Gastroesophageal sphincter (tissue), 3 donors: ENCODE results near the gene TRIP12.

Experiments
- CTCF ChIP-seq, 4 experiments: fragments of 200-600 bp in 2 of 4; fragments of 450-650 bp in 2 of 4; sonication (generic) in 1 of 4; IDR thresholded peaks; one replicate each; pipeline ENCODE4 v1.5.1; 2017 to 2019; ENCODE audit warnings: antibody characterized with exemption in 4 of 4, mild to moderate bottlenecking in 2 of 4, moderate library complexity in 2 of 4
- POLR2A ChIP-seq, 2 donors: fragments of 450-650 bp; IDR thresholded peaks; one replicate each; pipeline ENCODE4 v1.6.1; 2017; ENCODE audit warnings: antibody characterized with exemption in 2 of 2, mild to moderate bottlenecking in 2 of 2, moderate library complexity in 1 of 2

DNA sequence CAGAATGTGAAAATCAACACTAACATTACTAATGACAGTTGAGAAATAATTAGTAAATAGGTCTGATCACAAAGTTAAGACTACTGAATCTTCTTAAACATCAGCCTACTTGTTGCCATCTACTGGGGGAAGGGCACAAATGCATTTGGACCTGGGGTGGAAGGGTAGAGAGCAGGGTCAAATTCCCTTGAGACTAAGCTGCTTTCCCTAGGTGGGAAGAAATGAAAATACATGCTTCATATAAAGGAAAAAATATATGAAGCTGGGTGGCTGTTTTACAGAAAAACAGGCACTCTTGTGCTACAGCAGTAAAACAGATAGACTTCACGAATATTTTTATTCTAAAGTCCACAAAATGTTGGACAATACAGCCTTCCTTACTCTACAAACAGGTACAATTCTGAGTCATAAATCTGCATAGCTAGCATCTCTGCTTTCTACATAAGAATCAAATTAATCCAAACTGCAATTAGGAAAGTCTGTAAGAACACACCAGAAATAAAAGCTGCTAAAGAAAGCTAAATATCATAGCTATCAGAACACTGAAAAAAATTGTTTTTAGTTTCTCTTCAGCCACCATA lies 10.9 kb downstream of the TRIP12 start:
- TF ChIP-seq CTCF (IDR thresholded peaks at IDR 0.05) (peak in 1 of 4 experiments; percentile 17), POLR2A (IDR thresholded peaks at IDR 0.05) (no peak)
